A549 (cell line): ENCODE measurements around the gene KIAA1671. TPM values are rescaled to one million over a fixed set of nuclear protein-coding genes. Genes with fewer than 3 reads are reported as not detected.

Experiments
- ATAC-seq, 2 experiments: fragments of 200-7000 bp in 1 of 2; fragments of >200 bp in 1 of 2; cut with Nextera tagmentation in 1 of 2; cut with Tn5 transposase in 1 of 2; 3 replicates each; pipeline versions ENCODE4 v1.8.0 to v1.9.1; 2018 to 2020; ENCODE audit warnings: mild to moderate bottlenecking in 1 of 2, moderate library complexity in 1 of 2
- CTCF ChIA-PET: fragments of 300-600 bp; sonication (Branson Sonifier 250); formaldehyde crosslinking; extraction: SDS; loops from one replicate; lab custom pipeline; 2021; ENCODE audit warnings: antibody characterized with exemption, inconsistent platforms; lab: Yijun Ruan, JAX
- POLR2A ChIA-PET: fragments of 350-600 bp; formaldehyde crosslinking; extraction: SDS; loops from one replicate; lab custom pipeline; 2021; ENCODE audit warnings: antibody characterized with exemption, inconsistent platforms; lab: Yijun Ruan, JAX
- DNase-seq, 2 experiments: peaks; one replicate each; pipeline versions ENCODE4 v3.0.0 to v3.0.0-alpha.2; 2011 to 2016; ENCODE audit warnings: low read depth in 1 of 2, low spot score in 1 of 2
- FAIRE-seq: peaks from 2 replicates; lab custom pipeline; 2011; peaks lifted over from hg19 to GRCh38; lab: Jason Lieb, UNC
- H3K27ac ChIP-seq, 2 experiments: fragments of >200 bp; sonication (Bioruptor Twin); formaldehyde crosslinking; 3 replicates each; pipeline ENCODE4 v1.5.1; 2016 to 2017
- H3K4me1 ChIP-seq: fragments of >200 bp; sonication (Bioruptor Twin); formaldehyde crosslinking; 3 replicates; pipeline ENCODE4 v1.6.1; 2016
- H3K4me2 ChIP-seq: fragments of >200 bp; sonication (Bioruptor Twin); formaldehyde crosslinking; 3 replicates; pipeline ENCODE4 v1.6.1; 2016
- H3K4me3 ChIP-seq: fragments of >200 bp; sonication (Bioruptor Twin); formaldehyde crosslinking; 3 replicates; pipeline ENCODE4 v1.5.1; 2016
- H3K9me3 ChIP-seq: fragments of >200 bp; sonication (Bioruptor Twin); formaldehyde crosslinking; 3 replicates; pipeline ENCODE4 v1.6.1; 2016
- BHLHE40 ChIP-seq: IDR thresholded peaks from 2 replicates; pipeline ENCODE4 v1.6.1; 2012; ENCODE audit warnings: low read depth, low read length, inconsistent platforms
- CEBPB ChIP-seq, 2 experiments: fragments of >200 bp in 1 of 2; sonication (Bioruptor Twin) in 1 of 2; formaldehyde crosslinking in 1 of 2; IDR thresholded peaks; 2 replicates each; pipeline ENCODE4 v1.6.1; 2012 to 2016
- CHD2 ChIP-seq: fragments of 150-350 bp; IDR thresholded peaks from 2 replicates; pipeline ENCODE4 v1.6.1; 2014; ENCODE audit warnings: low read length; ENCODE audit not compliant: partially characterized antibody
- CHD4 ChIP-seq: fragments of 200-600 bp; sonication (generic); IDR thresholded peaks from 2 replicates; pipeline ENCODE4 v1.6.1; 2016; ENCODE audit warnings: antibody characterized with exemption, mild to moderate bottlenecking, borderline replicate concordance
- E2F6 ChIP-seq: IDR thresholded peaks from 2 replicates; pipeline ENCODE4 v1.6.1; 2012; ENCODE audit warnings: low read depth, borderline replicate concordance
- EP300 ChIP-seq, 2 experiments: fragments of >200 bp; sonication (Bioruptor Twin); formaldehyde crosslinking; IDR thresholded peaks; 2 replicates in 1 of 2; 3 replicates in 1 of 2; pipeline ENCODE4 v1.6.1; 2016 to 2017
- FOSB ChIP-seq: fragments of 250-450 bp; sonication (Bioruptor Pico); IDR thresholded peaks from 2 replicates; pipeline ENCODE4 v1.5.0; 2020; ENCODE audit warnings: mild to moderate bottlenecking, moderate library complexity
- GATA3 ChIP-seq: IDR thresholded peaks from 2 replicates; pipeline ENCODE4 v1.6.1; 2012; ENCODE audit warnings: borderline replicate concordance
- HEYL ChIP-seq: fragments of 250-450 bp; sonication (Bioruptor Pico); IDR thresholded peaks from 2 replicates; pipeline ENCODE4 v1.8.0; 2021; ENCODE audit warnings: mild to moderate bottlenecking, moderate library complexity
- HOXA7 ChIP-seq: fragments of 250-450 bp; sonication (Bioruptor Pico); IDR thresholded peaks from 2 replicates; pipeline ENCODE4 v1.5.0; 2020; ENCODE audit warnings: mild to moderate bottlenecking, moderate library complexity
- JUNB ChIP-seq: fragments of >200 bp; sonication (Bioruptor Twin); formaldehyde crosslinking; IDR thresholded peaks from 2 replicates; pipeline ENCODE4 v1.6.1; 2016
- NPAS2 ChIP-seq: fragments of 250-450 bp; sonication (Bioruptor Pico); IDR thresholded peaks from 2 replicates; pipeline ENCODE4 v1.8.0; 2022; ENCODE audit warnings: mild to moderate bottlenecking, moderate library complexity, borderline replicate concordance
- POLR2A ChIP-seq: IDR thresholded peaks from 2 replicates; pipeline ENCODE4 v1.6.1; 2012; ENCODE audit warnings: mild to moderate bottlenecking, low read length
- POLR2AphosphoS2 ChIP-seq: conservative IDR thresholded peaks from 2 replicates; pipeline ENCODE4 v1.6.1; 2012; ENCODE audit warnings: low read length, improper control_type of control experiment, inconsistent platforms
- RARB ChIP-seq: fragments of 250-450 bp; sonication (Bioruptor Pico); IDR thresholded peaks from 2 replicates; pipeline ENCODE4 v1.8.0; 2021; ENCODE audit warnings: mild to moderate bottlenecking, moderate library complexity
- RCOR1 ChIP-seq: fragments of 150-350 bp; IDR thresholded peaks from 2 replicates; pipeline ENCODE4 v1.6.1; 2014; ENCODE audit warnings: antibody characterized with exemption, low read length, low read depth
- REST ChIP-seq: fragments of 200-600 bp; sonication (generic); IDR thresholded peaks from 2 replicates; pipeline ENCODE4 v1.6.1; 2016; ENCODE audit warnings: antibody characterized with exemption, mild to moderate bottlenecking, moderate library complexity
- RNF2 ChIP-seq: fragments of 200-600 bp; sonication (generic); IDR thresholded peaks from 2 replicates; pipeline ENCODE4 v1.6.1; 2016; ENCODE audit warnings: low read depth, mild to moderate bottlenecking, antibody characterized with exemption, moderate library complexity, borderline replicate concordance
- ZC3H11A ChIP-seq: fragments of 450-650 bp; IDR thresholded peaks from 2 replicates; pipeline ENCODE4 v1.6.1; 2014; ENCODE audit warnings: antibody characterized with exemption, mild to moderate bottlenecking
- ZFP36 ChIP-seq: fragments of 450-650 bp; IDR thresholded peaks from 2 replicates; pipeline ENCODE4 v1.6.1; 2014; ENCODE audit warnings: borderline replicate concordance; ENCODE audit not compliant: partially characterized antibody
- ZSCAN20 ChIP-seq: fragments of 250-450 bp; sonication (Bioruptor Pico); IDR thresholded peaks from 2 replicates; pipeline ENCODE4 v1.8.0; 2022; ENCODE audit warnings: mild to moderate bottlenecking, moderate library complexity
- WGBS: methylation state at CpG from one replicate; pipeline ENCODE4 v1.1.6; 2017; ENCODE audit errors: missing lambda C conversion rate; 5-methylcytosine and 5-hydroxymethylcytosine counted together
- polyA plus RNA-seq, 4 experiments: library from polyadenylated mRNA; depleted of rRNA in 3 of 4; stranded (reverse); fragments of >200 nt; fragmentation: RNase III in 1 of 4; extraction: RNeasy Plus Mini Kit Qiagen cat#74134 plus additional on column Dnase treatment in 1 of 4; gene quantifications; 2 replicates in 3 of 4; 3 replicates in 1 of 4; pipeline ENCODE4 v1.2.3, GENCODE V29; 2011 to 2017
- TF ChIP-seq, protein P1 (sequence below): IDR thresholded peaks from 2 replicates; pipeline ENCODE4 v1.6.1; 2012
- TF ChIP-seq, protein P2 (sequence below): IDR thresholded peaks from 2 replicates; pipeline ENCODE4 v1.6.1; 2012

Gene KIAA1671
- polyA plus RNA-seq, 2 of the 4 experiments (the other 2 are of a cell fraction) = 5.3 to 7.9 TPM

DNA sequence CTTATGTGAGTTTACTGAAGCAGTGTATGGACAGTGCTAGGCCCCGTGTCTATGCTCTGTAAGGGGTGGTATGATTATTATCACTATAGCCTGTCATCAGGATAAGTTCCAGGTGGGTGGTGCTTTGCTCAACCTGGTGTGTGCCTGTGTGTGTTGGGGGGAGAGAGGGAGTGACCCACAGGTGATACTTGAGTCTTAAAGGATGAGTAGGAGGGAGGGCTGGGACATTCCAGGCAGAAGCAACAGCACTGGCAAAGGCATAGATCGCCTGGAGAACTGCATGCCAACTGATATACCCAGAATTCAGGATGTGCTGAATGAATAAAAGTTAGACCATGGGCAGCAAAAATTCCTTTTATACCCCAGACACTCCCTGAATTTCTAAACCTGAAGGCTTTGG is 4.5 kb downstream of the KIAA1671 start:
- CTCF ChIA-PET = no interaction called here
- TF ChIP-seq POLR2A = no peak
- TF ChIP-seq RCOR1 = no peak
- no peak for TF ChIP-seq FOSB
- no peak for TF ChIP-seq HOXA7 (CRISPR knock-in tag)
- TF ChIP-seq ZFP36 = no peak
- TF ChIP-seq CHD4 = no peak
- TF ChIP-seq, protein P1, sequence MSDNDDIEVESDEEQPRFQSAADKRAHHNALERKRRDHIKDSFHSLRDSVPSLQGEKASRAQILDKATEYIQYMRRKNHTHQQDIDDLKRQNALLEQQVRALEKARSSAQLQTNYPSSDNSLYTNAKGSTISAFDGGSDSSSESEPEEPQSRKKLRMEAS = no peak
- no peak for TF ChIP-seq RNF2
- Histone ChIP-seq H3K4me2 (no peak overlapping the region), H3K4me3 (no peak overlapping the region), H3K9me3 (no peaks in the 10 kb centered on the region), H3K4me1 (peaks cover 11% of the 10 kb centered on the region), H3K27ac (no peak overlapping the region)
- WGBS = 95% methylated on average over 2 of the region's 2 CpGs
- ATAC-seq (no peak), FAIRE-seq (no peak), DNase-seq (no peak)
- POLR2A ChIA-PET = no interaction called here

DNA sequence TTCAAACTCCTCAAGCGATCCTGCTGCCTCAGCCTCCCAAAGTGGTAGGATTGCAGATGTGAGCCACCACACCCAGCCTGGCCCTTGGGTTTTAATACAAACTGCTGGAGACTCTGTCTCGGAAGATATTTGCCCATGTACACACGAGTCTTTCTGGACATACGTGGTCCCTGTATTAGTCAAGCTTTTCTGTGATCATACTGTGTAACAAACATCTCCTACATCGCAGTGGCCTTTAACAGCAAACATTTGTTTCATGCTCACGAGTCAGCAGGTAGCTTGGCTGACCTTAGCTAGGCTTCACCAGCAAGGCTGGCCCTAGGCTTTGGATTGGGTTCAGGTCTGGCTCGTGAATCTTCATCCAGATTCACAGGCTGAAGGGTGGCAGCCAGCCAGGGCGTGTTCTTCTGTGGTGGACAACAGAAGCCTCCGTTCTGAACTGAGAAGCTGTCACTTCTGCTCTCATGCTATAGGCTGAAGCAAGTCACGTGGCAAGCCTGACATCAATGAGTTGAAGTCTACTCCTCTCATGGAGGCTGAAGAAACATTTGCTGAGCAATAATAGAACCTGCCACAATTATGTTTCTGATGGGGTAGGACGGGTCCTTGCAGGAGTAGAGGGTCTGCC is 8.8 kb downstream of the KIAA1671 start:
- Histone ChIP-seq H3K4me2 (no peak overlapping the region), H3K27ac (no peak overlapping the region), H3K4me1 (peaks cover 7% of the 10 kb centered on the region), H3K4me3 (no peak overlapping the region), H3K9me3 (no peaks in the 10 kb centered on the region)
- FAIRE-seq = no peak
- ChIA-PET POLR2A (no interaction called here), CTCF (interaction anchor here (1.3 to 2.5 kb wide), 6 partner anchors 8 to 159 kb away, joined by 3 to 11 read pairs (median 4); partner anchors contain the start of gene KIAA1671)
- WGBS = 98% methylated on average over 11 of the region's 11 CpGs
- no peak for TF ChIP-seq BHLHE40
- no peak for TF ChIP-seq REST
- TF ChIP-seq JUNB = no peak
- TF ChIP-seq CEBPB (IDR thresholded peaks at IDR 0.05) = no peak
- no peak for TF ChIP-seq HEYL (CRISPR knock-in tag)
- no peak for TF ChIP-seq RCOR1
- TF ChIP-seq EP300 (IDR thresholded peaks at IDR 0.05) = no peak
- no peak for TF ChIP-seq CHD2
- no peak for TF ChIP-seq POLR2AphosphoS2
- TF ChIP-seq ZFP36 = no peak
- TF ChIP-seq, protein P1 = no peak
- TF ChIP-seq FOSB = no peak
- TF ChIP-seq RARB (CRISPR knock-in tag) = no peak
- no peak for TF ChIP-seq NPAS2 (CRISPR knock-in tag)
- TF ChIP-seq, protein P2, sequence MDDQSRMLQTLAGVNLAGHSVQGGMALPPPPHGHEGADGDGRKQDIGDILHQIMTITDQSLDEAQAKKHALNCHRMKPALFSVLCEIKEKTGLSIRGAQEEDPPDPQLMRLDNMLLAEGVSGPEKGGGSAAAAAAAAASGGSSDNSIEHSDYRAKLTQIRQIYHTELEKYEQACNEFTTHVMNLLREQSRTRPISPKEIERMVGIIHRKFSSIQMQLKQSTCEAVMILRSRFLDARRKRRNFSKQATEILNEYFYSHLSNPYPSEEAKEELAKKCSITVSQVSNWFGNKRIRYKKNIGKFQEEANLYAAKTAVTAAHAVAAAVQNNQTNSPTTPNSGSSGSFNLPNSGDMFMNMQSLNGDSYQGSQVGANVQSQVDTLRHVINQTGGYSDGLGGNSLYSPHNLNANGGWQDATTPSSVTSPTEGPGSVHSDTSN = no peak
- TF ChIP-seq GATA3 = no peak
- TF ChIP-seq ZC3H11A = no peak
- no peak for TF ChIP-seq E2F6
- TF ChIP-seq ZSCAN20 (CRISPR knock-in tag) = no peak
- DNase-seq = no peak
- no peak for ATAC-seq
